HepG2 (cell line): ENCODE measurements around the gene FBXL13. TPM values are rescaled to one million over a fixed set of nuclear protein-coding genes. Genes with fewer than 3 reads are reported as not detected.

Experiments used
- CCDC6 ChIP-seq: sonication (generic); formaldehyde crosslinking; IDR thresholded peaks from 2 replicates; pipeline ENCODE4 v1.8.1; 2022; ENCODE audit warnings: mild to moderate bottlenecking, missing genetic modification reagents, moderate library complexity
- MAFF ChIP-seq: IDR thresholded peaks from 2 replicates; pipeline ENCODE4 v1.6.1; 2011; ENCODE audit warnings: low read depth, low read length, improper control_type of control experiment
- MEF2D ChIP-seq: sonication (generic); formaldehyde crosslinking; IDR thresholded peaks from 2 replicates; pipeline ENCODE4 v1.5.1; 2020; ENCODE audit warnings: mild to moderate bottlenecking, missing genetic modification reagents
- PHF20 ChIP-seq: sonication (generic); formaldehyde crosslinking; IDR thresholded peaks from 2 replicates; pipeline ENCODE4 v1.5.0; 2020; ENCODE audit warnings: mild to moderate bottlenecking, missing genetic modification reagents
- SMAD1 ChIP-seq: sonication (generic); formaldehyde crosslinking; IDR thresholded peaks from 2 replicates; pipeline ENCODE4 v1.4.0; 2020; ENCODE audit warnings: missing genetic modification reagents, low read depth, mild to moderate bottlenecking, borderline replicate concordance
- SP1 ChIP-seq, 2 experiments: fragments of 450-650 bp in 1 of 2; sonication (generic) in 1 of 2; formaldehyde crosslinking in 1 of 2; IDR thresholded peaks; 2 replicates each; pipeline versions ENCODE4 v1.4.0 to v1.6.1; 2016 to 2020; ENCODE audit warnings: missing genetic modification reagents in 1 of 2
- ZNF451 ChIP-seq: sonication (generic); formaldehyde crosslinking; IDR thresholded peaks from 2 replicates; pipeline ENCODE4 v1.5.0; 2020; ENCODE audit warnings: mild to moderate bottlenecking, missing genetic modification reagents
- ZNF580 ChIP-seq: IDR thresholded peaks from 2 replicates; pipeline ENCODE4 v1.6.1; 2016; ENCODE audit warnings: low read depth, borderline replicate concordance
- ZNF652 ChIP-seq: IDR thresholded peaks from 2 replicates; pipeline ENCODE4 v1.6.1; 2016; ENCODE audit warnings: low read depth, borderline replicate concordance
- ZNF737 ChIP-seq: sonication (generic); formaldehyde crosslinking; IDR thresholded peaks from 2 replicates; pipeline ENCODE4 v1.5.0; 2020; ENCODE audit warnings: missing genetic modification reagents, mild to moderate bottlenecking, borderline replicate concordance
- ZSCAN12 ChIP-seq: sonication (generic); formaldehyde crosslinking; IDR thresholded peaks from 2 replicates; pipeline ENCODE4 v1.9.0; 2021; ENCODE audit warnings: mild to moderate bottlenecking, missing genetic modification reagents
- polyA plus RNA-seq, 8 experiments: library from polyadenylated mRNA; depleted of rRNA in 3 of 8; stranded (reverse) in 7 of 8; unstranded in 1 of 8; fragments of >200 nt; fragmentation: Illumina TruSeq in 4 of 8; extraction: Trizol in 4 of 8; gene quantifications; 2 replicates each; pipeline versions ENCODE4 v1.2.1 to v1.2.3, GENCODE V29; 2011 to 2016; ENCODE audit warnings: low read depth in 4 of 8, missing spikeins in 1 of 8, mixed read lengths in 1 of 8; ENCODE audit not compliant: insufficient read depth in 1 of 8
- total RNA-seq, 5 experiments: library from RNA; depleted of rRNA; stranded (reverse); fragments of >200 nt; fragmentation: Illumina TruSeq; extraction: Trizol; gene quantifications; 2 replicates each; pipeline ENCODE4 v1.2.3, GENCODE V29; 2016; ENCODE audit warnings: low read depth in 1 of 5
- TF ChIP-seq, protein P1 (sequence below): sonication (generic); formaldehyde crosslinking; IDR thresholded peaks from 2 replicates; pipeline ENCODE4 v1.5.0; 2020; ENCODE audit warnings: missing genetic modification reagents
- TF ChIP-seq, protein P2 (sequence below): sonication (generic); formaldehyde crosslinking; IDR thresholded peaks from 2 replicates; pipeline ENCODE4 v1.8.0; 2022; ENCODE audit warnings: mild to moderate bottlenecking, missing genetic modification reagents
- TF ChIP-seq, protein P3 (sequence below): sonication (generic); formaldehyde crosslinking; IDR thresholded peaks from 2 replicates; pipeline ENCODE4 v1.8.0; 2022; ENCODE audit warnings: mild to moderate bottlenecking, missing genetic modification reagents; ENCODE audit not compliant: insufficient replicate concordance
- TF ChIP-seq, protein P4 (sequence below): sonication (generic); formaldehyde crosslinking; IDR thresholded peaks from 2 replicates; pipeline ENCODE4 v1.8.0; 2022; ENCODE audit warnings: missing genetic modification reagents, mild to moderate bottlenecking, moderate library complexity, borderline replicate concordance
- TF ChIP-seq, protein P5 (sequence below): sonication (generic); formaldehyde crosslinking; IDR thresholded peaks from 2 replicates; pipeline ENCODE4 v1.4.0; 2020; ENCODE audit warnings: missing genetic modification reagents, mild to moderate bottlenecking, borderline replicate concordance

Gene FBXL13
- total and polyA plus RNA-seq, 2 of the 13 experiments (the other 11 are each of a cell fraction or from before 2014, with no cell fraction given): 0.24 to 0.77 TPM

DNA sequence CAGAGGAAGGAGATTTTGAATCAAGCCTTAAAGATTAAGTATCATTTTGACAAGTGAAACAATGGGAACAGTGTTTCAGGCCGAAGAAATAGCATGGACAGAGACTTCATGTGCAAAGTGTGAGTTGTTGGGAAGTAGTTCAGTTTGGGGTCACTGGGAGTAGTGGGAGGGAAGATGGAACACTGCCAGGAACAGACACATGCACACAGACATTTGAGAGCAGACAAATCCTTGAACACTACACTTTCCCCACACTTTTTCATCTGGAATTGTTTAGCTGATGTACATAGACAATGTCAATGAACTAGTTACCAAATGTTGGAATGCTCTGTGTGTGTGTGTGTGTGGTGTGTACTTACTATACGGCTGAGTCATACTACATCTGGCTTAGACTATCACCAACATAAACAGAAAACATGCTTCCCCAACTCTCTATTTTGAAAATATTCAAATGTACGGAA lies 214.2 kb downstream of the FBXL13 start (continued):
- TF ChIP-seq SMAD1 (no peak), MEF2D (CRISPR knock-in tag) (0 out of 2 replicates have a peak, but pooled peaks have one; percentile 50), ZNF580 (CRISPR knock-in tag) (no peak), SP1 (IDR thresholded peaks at IDR 0.05) (no peak), SP1 (CRISPR knock-in tag; IDR thresholded peaks at IDR 0.05) (no peak), CCDC6 (CRISPR knock-in tag) (no peak), ZNF652 (no peak), ZNF737 (no peak), ZNF451 (CRISPR knock-in tag) (no peak), PHF20 (no peak), ZSCAN12 (CRISPR knock-in tag) (no peak), MAFF (0 out of 2 replicates have a peak, but pooled peaks have one; percentile 6)
- TF ChIP-seq, protein P1, sequence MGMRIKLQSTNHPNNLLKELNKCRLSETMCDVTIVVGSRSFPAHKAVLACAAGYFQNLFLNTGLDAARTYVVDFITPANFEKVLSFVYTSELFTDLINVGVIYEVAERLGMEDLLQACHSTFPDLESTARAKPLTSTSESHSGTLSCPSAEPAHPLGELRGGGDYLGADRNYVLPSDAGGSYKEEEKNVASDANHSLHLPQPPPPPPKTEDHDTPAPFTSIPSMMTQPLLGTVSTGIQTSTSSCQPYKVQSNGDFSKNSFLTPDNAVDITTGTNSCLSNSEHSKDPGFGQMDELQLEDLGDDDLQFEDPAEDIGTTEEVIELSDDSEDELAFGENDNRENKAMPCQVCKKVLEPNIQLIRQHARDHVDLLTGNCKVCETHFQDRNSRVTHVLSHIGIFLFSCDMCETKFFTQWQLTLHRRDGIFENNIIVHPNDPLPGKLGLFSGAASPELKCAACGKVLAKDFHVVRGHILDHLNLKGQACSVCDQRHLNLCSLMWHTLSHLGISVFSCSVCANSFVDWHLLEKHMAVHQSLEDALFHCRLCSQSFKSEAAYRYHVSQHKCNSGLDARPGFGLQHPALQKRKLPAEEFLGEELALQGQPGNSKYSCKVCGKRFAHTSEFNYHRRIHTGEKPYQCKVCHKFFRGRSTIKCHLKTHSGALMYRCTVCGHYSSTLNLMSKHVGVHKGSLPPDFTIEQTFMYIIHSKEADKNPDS (CRISPR knock-in tag): no peak
- TF ChIP-seq, protein P2, sequence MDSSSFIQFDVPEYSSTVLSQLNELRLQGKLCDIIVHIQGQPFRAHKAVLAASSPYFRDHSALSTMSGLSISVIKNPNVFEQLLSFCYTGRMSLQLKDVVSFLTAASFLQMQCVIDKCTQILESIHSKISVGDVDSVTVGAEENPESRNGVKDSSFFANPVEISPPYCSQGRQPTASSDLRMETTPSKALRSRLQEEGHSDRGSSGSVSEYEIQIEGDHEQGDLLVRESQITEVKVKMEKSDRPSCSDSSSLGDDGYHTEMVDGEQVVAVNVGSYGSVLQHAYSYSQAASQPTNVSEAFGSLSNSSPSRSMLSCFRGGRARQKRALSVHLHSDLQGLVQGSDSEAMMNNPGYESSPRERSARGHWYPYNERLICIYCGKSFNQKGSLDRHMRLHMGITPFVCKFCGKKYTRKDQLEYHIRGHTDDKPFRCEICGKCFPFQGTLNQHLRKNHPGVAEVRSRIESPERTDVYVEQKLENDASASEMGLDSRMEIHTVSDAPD (CRISPR knock-in tag): no peak
- TF ChIP-seq, protein P3, sequence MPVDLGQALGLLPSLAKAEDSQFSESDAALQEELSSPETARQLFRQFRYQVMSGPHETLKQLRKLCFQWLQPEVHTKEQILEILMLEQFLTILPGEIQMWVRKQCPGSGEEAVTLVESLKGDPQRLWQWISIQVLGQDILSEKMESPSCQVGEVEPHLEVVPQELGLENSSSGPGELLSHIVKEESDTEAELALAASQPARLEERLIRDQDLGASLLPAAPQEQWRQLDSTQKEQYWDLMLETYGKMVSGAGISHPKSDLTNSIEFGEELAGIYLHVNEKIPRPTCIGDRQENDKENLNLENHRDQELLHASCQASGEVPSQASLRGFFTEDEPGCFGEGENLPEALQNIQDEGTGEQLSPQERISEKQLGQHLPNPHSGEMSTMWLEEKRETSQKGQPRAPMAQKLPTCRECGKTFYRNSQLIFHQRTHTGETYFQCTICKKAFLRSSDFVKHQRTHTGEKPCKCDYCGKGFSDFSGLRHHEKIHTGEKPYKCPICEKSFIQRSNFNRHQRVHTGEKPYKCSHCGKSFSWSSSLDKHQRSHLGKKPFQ: no peak
- TF ChIP-seq, protein P4, sequence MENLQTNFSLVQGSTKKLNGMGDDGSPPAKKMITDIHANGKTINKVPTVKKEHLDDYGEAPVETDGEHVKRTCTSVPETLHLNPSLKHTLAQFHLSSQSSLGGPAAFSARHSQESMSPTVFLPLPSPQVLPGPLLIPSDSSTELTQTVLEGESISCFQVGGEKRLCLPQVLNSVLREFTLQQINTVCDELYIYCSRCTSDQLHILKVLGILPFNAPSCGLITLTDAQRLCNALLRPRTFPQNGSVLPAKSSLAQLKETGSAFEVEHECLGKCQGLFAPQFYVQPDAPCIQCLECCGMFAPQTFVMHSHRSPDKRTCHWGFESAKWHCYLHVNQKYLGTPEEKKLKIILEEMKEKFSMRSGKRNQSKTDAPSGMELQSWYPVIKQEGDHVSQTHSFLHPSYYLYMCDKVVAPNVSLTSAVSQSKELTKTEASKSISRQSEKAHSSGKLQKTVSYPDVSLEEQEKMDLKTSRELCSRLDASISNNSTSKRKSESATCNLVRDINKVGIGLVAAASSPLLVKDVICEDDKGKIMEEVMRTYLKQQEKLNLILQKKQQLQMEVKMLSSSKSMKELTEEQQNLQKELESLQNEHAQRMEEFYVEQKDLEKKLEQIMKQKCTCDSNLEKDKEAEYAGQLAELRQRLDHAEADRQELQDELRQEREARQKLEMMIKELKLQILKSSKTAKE (CRISPR knock-in tag): no peak
- TF ChIP-seq, protein P5, sequence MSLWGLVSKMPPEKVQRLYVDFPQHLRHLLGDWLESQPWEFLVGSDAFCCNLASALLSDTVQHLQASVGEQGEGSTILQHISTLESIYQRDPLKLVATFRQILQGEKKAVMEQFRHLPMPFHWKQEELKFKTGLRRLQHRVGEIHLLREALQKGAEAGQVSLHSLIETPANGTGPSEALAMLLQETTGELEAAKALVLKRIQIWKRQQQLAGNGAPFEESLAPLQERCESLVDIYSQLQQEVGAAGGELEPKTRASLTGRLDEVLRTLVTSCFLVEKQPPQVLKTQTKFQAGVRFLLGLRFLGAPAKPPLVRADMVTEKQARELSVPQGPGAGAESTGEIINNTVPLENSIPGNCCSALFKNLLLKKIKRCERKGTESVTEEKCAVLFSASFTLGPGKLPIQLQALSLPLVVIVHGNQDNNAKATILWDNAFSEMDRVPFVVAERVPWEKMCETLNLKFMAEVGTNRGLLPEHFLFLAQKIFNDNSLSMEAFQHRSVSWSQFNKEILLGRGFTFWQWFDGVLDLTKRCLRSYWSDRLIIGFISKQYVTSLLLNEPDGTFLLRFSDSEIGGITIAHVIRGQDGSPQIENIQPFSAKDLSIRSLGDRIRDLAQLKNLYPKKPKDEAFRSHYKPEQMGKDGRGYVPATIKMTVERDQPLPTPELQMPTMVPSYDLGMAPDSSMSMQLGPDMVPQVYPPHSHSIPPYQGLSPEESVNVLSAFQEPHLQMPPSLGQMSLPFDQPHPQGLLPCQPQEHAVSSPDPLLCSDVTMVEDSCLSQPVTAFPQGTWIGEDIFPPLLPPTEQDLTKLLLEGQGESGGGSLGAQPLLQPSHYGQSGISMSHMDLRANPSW (CRISPR knock-in tag): no peak
